HG03064 (cell line): Measurements from ENCODE around the gene LRBA.

Experiments used
- ATAC-seq: cut with Tn5 transposase; IDR thresholded peaks from one replicate; pipeline ENCODE4 v1.9.1; 2021; ENCODE audit warnings: low read depth; ENCODE audit not compliant: unreplicated experiment

LRBA gene

GRCh38 chr4:150609131-150609530, 406.0 kb downstream of the LRBA start:
- no peak for ATAC-seq

- ATAC-seq = no peak
Measured at GRCh38 chr4:150600812-150601445, 414.2 kb downstream of the LRBA start.

DNA sequence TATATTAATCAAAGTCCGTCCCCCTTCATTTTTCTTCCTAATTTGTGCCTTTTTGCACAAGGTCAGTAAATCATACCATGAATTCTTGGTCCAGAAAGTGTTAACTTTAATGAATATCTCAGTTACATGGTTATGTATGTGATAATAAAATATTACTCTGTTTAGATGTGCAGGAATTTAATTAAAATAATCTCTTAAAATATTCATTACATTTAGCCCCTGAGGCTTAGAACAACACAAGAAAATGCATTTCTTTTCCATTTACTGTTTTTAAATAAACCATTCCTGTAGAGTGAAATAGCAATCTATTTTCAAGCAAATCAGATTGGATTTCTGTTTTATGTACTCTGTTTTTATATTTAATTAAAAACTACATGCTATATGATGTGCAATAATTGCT, 415.5 kb downstream of the LRBA start:
- ATAC-seq = no peak

DNA sequence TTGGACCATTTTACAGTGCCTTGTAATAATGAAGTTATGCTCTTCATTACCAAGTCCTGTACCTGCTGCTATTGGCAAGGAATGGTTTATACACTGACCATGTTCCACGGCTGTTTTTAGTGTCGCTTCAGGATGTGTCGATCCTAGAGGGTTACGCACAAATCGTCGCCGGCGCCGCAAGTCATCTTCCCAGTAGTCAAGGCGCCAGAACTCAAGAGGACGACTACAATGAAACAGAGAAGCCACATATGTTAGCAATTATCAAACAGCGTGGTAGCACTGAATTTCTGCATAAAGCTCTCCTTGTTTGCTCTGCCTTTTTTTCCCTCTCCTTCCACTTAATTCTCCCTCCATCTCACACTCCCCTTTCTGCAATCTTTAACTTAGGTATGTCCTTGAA, 416.2 kb downstream of the LRBA start:
- ATAC-seq = no peak

- no peak for ATAC-seq
Measured at GRCh38 chr4:150593996-150594395, 421.1 kb downstream of the LRBA start.

GRCh38 chr4:150591904-150592303, 423.2 kb downstream of the LRBA start:
- ATAC-seq = no peak

GRCh38 chr4:150591406-150591805, 423.7 kb downstream of the LRBA start:
- no peak for ATAC-seq

GRCh38 chr4:150590631-150591030, 424.5 kb downstream of the LRBA start:
- ATAC-seq = no peak

DNA sequence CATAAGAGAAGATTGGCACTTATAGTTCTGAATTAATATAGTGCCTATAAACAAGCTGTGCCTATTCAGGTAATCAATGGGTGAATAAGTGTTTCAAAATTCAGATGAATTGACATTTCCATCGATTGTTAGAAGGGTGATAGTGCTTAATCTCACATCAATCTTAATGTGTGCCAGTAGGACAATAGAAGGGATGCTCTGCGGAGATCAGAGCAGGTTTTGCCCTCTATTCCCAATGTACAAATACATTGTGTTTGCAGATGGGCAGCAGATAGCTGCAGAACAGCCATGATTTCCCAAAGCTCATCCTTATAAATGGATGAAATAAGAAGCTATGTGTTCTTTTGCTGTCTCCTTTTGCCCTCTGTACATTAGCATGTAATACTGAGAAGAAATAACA, 425.9 kb downstream of the LRBA start:
- ATAC-seq = no peak

DNA sequence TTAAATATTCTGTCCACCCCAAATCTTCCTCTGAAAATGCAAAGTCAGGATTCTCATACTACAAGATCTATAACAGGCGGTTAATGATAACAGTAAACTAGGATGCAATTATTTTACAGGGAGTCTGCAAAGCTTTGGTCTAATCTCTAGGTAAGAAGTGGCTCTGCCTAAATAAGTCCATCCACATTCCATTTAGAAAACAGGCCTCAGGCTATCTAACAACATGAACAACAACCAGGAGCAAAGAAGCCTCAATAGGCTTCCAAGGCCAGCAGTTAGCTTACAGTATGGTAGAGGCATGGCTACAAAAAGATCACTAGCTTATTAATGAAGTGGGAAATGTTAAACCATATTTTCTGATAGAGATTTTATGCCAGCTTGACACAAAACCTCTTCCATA, 426.8 kb downstream of the LRBA start:
- ATAC-seq = no peak

DNA sequence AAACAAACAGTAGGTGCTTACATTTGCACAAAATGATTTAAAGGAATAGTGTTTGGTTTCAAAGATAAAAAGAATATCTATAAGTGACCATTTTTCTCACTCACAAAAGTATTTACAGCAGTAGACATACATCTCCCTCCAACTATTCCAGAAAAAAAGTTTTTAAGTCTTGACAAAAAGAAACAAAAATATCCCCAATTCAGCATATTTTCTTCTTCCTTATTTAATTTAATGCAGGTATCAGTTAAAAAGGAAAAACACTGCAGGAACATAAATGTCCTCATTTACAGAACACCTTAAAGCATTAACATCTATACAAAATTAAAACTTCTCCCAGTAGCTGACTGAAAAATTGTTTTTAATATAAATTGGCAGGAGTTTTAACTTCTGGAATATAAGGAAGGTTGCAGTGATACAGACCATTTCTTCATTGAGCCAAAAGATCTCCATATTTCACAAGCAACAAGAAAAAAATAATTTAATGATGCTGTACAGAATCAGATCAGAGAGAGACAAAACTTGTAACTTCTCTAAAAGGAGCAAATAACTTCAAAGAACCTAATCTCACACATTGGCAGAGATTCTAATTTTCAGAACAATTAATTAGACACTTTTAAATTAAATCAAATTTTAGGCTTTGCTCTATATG, 428.8 kb downstream of the LRBA start:
- no peak for ATAC-seq

- no peak for ATAC-seq
Measured at GRCh38 chr4:150585611-150586010, 429.5 kb downstream of the LRBA start.

- ATAC-seq = no peak
Measured at GRCh38 chr4:150584111-150584915, 430.8 kb downstream of the LRBA start.

DNA sequence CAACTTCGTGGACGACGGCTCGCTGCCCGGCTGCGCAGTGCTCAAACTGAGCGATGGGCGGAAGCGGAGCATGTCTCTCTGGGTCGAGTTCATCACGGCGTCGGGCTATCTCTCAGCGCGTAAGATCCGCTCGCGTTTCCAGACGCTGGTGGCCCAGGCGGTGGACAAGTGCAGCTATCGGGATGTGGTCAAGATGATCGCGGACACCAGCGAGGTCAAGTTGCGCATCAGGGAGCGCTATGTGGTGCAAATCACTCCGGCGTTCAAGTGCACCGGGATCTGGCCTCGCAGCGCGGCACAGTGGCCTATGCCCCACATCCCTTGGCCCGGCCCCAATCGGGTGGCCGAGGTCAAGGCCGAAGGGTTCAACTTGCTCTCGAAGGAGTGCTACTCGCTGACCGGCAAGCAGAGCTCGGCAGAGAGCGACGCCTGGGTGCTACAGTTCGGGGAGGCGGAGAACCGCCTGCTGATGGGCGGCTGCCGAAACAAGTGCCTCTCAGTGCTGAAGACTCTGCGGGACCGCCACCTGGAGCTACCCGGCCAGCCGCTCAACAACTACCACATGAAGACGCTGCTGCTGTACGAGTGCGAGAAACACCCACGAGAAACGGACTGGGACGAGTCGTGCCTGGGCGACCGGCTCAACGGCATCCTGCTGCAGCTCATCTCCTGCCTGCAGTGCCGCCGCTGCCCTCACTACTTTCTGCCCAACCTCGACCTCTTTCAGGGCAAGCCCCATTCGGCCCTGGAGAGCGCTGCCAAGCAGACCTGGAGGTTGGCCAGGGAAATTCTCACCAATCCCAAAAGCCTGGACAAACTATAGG, 431.6 kb downstream of the LRBA start:
- no peak for ATAC-seq

DNA sequence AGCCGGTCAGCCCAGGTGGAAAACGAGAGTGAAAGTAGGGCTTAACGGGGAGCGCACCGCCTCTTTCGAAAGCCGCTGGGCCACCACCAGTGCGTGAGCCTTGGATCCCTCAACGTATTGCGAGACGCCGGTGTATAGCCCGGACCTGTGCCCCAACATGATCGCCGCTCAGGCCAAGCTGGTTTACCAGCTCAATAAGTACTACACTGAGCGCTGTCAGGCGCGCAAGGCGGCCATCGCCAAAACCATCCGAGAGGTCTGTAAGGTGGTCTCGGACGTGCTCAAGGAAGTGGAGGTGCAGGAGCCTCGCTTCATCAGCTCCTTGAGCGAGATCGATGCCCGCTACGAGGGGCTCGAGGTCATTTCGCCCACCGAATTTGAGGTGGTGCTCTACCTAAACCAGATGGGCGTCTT, 432.2 kb downstream of the LRBA start:
- ATAC-seq = no peak

DNA sequence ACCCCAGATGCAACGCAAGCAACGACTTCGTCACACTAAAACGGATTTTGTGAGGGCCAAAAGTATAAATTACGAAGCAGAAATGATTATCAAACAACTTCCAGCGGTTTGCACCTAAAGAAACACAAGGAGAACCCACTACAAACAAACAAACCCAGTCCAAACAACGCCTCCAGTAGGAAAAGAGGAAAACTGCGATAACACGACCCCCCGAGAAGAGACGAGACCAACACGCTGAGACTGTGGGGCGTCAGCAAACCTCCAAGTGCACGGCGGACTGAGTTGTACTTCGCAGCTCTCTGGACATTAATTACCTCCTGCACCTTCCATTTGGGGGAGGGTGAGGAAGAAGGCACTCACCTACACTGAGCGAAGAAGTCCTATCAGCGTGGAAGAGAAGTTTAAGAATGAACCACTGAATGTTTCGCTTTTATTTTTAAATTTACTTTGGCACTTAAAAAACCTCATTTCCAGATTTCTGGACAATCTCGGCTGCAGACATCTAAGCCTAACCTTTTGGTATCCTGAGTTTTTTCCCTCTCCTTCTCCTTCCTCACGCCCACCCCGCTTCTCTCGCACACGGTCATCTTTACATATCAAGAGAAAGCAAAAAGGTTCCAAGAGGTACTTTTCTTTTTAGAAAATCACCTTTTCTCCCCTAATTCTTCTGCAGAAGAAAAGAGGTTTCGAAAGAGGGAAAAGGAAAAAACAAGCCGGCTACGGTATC, 432.8 kb downstream of the LRBA start, which contains the start of gene MAB21L2:
MAB21L2 (plus strand) TSS at position 6 of the 727 bp plus-strand sequence. CDS start 879 bp downstream, outside the sequence.
- ATAC-seq = no peak

- no peak for ATAC-seq
Measured at GRCh38 chr4:150581641-150582051, 433.4 kb downstream of the LRBA start.

- ATAC-seq = no peak
Measured at GRCh38 chr4:150581056-150581605, 434.0 kb downstream of the LRBA start.

DNA sequence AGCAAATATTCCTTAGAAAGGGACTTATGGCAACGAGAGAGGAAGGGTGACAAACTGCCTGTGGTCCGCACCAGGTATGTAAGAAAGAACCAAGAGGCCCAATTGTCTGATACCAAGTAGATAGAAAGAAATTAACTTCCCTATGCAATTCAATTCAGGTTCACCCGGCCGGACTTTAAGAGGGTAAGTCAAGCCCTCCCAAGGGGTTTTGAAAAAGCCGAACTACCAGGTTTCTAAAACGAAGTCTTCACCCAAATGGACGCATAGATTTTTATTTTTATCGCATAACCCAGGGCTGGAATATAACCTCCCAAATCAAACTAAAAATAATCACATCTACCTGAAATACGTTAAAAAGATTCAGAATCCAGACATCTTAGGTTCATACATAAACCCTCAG, 434.8 kb downstream of the LRBA start:
- ATAC-seq = no peak
